ENCODE data around the gene PPP2R3B.
"Not testable (repeated sequence)": the region's sequence is repeated elsewhere in the genome, so short reads cannot be mapped to it uniquely, and the experiment has no call there.

PPP2R3B gene

DNA sequence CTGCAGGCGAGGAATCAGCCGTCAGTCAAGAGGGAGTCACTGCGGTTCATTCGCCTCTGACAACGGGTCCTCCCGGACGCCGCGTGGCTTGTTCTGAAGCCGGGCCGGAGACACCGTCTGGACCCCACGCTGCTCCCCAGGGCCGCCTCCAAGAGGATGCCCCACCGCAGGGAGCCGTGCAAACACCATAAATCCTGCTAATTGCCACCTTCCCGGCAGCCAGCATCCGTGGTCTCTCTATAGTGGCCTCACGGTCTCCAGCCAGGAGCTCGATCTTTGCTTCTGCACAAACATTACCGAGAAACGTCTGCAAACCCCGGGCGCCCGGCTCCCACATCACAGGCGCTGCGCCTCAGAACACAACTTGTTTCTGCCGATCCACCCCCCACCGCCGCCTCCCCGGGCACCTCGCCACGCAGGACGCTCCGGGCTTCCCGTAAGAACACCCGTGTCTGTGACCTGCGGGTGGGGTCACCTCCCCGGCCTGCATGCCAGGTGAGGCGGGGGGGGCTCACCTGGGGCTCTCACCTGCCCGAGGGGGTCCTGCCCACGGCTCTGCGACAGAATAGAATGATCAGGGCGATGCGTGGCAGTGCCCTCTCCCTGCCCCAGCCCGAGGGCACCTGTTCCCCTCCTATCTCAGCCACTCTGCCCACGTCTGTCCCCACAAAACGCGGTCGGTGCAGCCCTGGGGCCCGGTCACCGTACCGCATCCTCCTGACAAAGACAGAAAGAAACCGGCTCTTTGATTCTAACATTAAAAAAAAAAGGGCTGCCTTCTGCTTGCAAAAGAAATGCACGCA lies 32.4 kb upstream of the PPP2R3B start:
- DNase-seq (ENCODE audit: low spot score) = no peak
- TF ChIP-seq, protein P1, sequence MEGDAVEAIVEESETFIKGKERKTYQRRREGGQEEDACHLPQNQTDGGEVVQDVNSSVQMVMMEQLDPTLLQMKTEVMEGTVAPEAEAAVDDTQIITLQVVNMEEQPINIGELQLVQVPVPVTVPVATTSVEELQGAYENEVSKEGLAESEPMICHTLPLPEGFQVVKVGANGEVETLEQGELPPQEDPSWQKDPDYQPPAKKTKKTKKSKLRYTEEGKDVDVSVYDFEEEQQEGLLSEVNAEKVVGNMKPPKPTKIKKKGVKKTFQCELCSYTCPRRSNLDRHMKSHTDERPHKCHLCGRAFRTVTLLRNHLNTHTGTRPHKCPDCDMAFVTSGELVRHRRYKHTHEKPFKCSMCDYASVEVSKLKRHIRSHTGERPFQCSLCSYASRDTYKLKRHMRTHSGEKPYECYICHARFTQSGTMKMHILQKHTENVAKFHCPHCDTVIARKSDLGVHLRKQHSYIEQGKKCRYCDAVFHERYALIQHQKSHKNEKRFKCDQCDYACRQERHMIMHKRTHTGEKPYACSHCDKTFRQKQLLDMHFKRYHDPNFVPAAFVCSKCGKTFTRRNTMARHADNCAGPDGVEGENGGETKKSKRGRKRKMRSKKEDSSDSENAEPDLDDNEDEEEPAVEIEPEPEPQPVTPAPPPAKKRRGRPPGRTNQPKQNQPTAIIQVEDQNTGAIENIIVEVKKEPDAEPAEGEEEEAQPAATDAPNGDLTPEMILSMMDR (IDR thresholded peaks at IDR 0.05; ENCODE audit: borderline replicate concordance, control extremely low read depth, extremely low read depth, insufficient read depth, missing control alignments) = no peak
- in situ Hi-C loops (cut with MboI; ENCODE audit: low sequenced_read_pairs, unreplicated experiment) = no loop called here

DNA sequence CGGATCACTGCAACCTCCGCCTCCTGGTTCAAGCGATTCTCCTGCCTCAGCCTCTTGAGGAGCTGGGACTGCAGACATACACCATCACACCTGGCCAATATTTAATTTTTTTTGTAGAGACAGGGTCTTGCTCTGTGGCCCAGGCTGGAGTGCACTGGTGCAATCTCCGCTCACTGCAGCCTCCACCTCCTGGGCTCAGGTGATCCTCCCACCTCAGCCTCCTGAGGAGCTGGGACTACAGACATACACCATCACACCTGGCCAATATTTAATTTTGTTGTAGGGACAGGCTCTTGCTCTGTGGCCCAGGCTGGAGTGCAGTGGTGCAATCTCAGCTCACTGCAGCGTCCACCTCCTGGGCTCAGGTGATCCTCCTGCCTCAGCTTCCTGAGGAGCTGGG lies 28.8 kb upstream of the PPP2R3B start:
- DNase-seq (ENCODE audit: low spot score); in situ Hi-C loops (cut with MboI; ENCODE audit: low sequenced_read_pairs, unreplicated experiment): not testable (repeated sequence)

DNA sequence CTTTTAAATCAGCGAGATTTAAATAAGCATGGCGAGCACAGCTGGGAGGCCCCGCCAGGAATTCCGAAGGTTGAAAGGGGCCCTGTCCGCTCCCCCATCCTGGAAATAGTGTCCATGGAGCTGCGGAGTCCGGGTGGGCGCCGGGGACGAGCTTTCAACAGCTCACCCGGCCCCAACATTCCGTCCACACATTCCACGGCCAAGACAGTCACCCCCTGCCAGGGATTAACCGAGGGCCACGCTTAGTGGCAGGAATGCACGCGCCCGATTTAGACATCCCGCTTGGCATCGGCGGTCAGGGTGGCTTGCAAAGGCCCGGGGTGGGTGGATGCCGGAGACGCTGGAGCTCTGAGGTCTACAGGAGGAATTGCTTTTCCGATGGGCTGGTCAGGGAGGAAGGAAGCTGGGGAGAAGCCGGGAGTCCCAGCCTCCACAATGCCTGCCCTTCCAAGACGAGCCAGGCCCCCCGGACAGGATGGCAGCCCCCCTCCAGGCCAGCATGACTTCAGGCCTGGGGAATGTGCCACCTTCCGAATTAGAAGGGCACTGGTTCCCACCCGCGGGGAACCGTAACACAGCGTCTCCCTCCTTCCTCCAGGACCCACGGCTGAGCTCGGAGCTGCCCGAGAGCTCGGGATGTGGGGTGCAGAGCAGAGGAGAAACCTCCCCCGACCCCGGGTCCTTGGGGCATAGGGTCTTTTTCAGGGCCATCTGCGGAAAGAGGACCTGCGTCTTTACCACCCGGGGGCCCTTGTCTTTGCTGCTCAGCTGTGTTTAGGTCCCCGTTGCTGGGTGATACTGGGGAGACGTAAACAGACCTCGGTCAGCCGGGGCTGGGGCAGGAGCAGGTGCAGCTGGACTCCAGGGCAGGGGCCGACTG lies 26.9 kb upstream of the PPP2R3B start:
- no peak for DNase-seq (ENCODE audit: low spot score)
- TF ChIP-seq, protein P1 (IDR thresholded peaks at IDR 0.05; ENCODE audit: borderline replicate concordance, control extremely low read depth, extremely low read depth, insufficient read depth, missing control alignments) = no peak
- in situ Hi-C loops (cut with MboI; ENCODE audit: low sequenced_read_pairs, unreplicated experiment) = no loop called here

DNA sequence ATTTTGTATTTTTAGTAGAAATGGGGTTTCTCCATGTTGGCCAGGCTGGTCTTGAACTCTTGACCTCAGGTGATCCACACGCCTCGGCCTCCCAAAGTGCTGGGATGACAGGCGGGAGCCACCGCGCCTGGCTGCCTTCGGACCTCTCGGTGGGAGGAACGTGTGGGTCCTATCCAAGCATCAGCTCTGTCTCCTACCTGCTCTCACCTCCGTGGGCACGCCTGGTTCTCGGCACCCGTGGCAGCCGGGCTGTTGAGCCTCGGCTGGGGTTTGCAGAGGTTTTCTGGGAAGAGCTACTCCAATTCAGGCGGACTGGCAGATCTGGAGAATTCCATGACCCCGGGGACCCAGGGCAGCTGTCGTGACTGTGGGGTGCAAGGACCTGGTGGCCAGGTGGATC lies 23.6 kb upstream of the PPP2R3B start:
- in situ Hi-C loops (cut with MboI; ENCODE audit: low sequenced_read_pairs, unreplicated experiment) = no loop called here

DNA sequence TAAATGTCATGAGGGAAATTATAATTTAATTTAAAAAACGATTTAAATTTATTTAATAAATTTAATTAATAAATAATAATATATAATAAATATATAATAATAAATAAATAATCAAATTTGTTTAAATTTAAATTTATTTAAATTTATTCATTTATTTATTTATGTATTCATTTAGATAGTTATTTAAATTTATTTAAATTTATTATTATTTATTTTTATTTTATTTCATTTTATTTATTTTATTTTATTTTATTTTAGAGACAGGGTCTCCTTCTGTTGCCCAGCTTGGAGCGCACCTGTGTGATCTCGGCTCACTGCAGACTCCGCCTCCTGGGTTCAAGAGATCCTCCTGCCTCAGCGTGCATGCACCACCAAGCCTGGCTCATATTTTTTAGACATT lies 18.4 kb upstream of the PPP2R3B start:
- TF ChIP-seq, protein P1 (IDR thresholded peaks at IDR 0.05; ENCODE audit: borderline replicate concordance, control extremely low read depth, extremely low read depth, insufficient read depth, missing control alignments) = no peak
- no peak for DNase-seq (ENCODE audit: low spot score)

More for the DNA sequence above, 23.6 kb upstream of the PPP2R3B start:
- TF ChIP-seq, protein P1 (IDR thresholded peaks at IDR 0.05; ENCODE audit: borderline replicate concordance, control extremely low read depth, extremely low read depth, insufficient read depth, missing control alignments) = no peak
- DNase-seq (ENCODE audit: low spot score) = no peak

DNA sequence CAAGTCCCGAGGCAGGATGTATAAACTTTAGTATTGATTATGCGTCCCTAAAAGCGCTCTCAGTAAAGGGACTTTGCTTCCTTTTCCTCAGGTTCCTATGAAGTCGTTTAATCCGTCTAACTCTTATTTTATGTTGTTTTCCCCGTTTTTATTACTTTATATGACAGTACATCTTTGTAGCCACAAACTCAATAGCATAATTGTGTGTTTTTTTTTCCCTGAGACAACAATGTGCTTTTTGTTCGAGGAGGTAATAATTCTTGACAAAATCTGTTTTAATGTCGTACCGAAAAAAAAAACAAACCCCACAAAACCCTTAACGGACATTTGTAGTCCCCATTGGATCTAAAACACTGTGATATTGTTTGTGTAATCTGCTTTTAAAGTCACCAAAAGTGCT lies 17.9 kb upstream of the PPP2R3B start:
- in situ Hi-C loops (cut with MboI; ENCODE audit: low sequenced_read_pairs, unreplicated experiment) = no loop called here
- TF ChIP-seq, protein P1 (IDR thresholded peaks at IDR 0.05; ENCODE audit: borderline replicate concordance, control extremely low read depth, extremely low read depth, insufficient read depth, missing control alignments) = no peak
- no peak for DNase-seq (ENCODE audit: low spot score)

More for the DNA sequence above, 18.4 kb upstream of the PPP2R3B start:
- in situ Hi-C loops (cut with MboI; ENCODE audit: low sequenced_read_pairs, unreplicated experiment) = no loop called here

DNA sequence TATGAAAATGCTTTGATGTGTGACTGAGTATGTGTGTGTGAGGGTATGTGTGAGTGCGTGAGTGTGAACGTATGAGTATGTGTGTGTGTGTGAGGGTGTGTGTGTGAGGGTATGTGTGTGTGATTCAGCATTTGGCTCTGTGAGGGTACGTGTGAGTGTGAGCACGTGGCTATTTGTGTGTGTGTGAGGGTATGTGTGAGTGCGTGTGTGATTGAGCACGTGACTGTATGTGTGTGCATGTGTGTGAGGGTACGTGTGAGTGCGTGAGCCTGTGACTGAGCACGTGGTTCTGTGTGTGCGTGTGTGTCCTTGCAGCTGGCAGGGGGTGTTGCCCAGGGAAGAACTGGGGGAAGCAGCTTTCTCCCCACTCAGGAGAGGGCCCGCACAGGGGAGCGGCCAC lies 16.1 kb upstream of the PPP2R3B start:
- DNase-seq (ENCODE audit: low spot score) = no peak

More for the DNA sequence above, 16.1 kb upstream of the PPP2R3B start:
- in situ Hi-C loops (cut with MboI; ENCODE audit: low sequenced_read_pairs, unreplicated experiment) = no loop called here
- TF ChIP-seq, protein P1 (IDR thresholded peaks at IDR 0.05; ENCODE audit: borderline replicate concordance, control extremely low read depth, extremely low read depth, insufficient read depth, missing control alignments) = no peak

Measured in GM13976 (cell line).